ENCODE data around the gene CCN6.
"Not testable (repeated sequence)": the region's sequence is repeated elsewhere in the genome, so short reads cannot be mapped to it uniquely, and the experiment has no call there.

CCN6 gene

DNA sequence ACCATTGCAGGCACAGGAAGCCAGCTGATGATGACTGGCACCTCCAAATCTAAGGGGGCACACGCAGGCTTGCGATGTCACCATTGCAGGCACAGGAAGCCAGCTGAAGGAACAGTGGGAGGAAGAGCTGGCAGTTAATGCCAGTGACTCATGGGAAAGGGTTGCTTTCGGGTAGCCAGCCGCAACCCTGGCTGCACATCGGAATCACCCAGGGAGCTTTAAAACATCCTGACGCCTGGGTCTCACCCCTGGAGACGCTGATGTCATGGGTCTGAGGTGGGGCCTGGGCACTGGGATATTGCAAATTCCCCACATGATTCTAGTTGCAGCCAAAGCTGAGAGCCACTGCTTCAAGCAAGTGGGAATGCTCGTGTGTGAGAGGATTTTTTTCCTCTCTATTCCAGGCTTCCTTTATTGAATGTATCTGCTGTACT is 16.1 kb upstream of the CCN6 start:
- no peak overlapping the region for H3K4me3 ChIP-seq (ENCODE audit: insufficient read depth, low read depth, low read length, poor library complexity, severe bottlenecking)
- no peaks in the 10 kb centered on the region for H3K27me3 ChIP-seq (replicated peaks; ENCODE audit: control insufficient read depth, insufficient read depth, low read length, poor library complexity, severe bottlenecking)
- H3K9me3 ChIP-seq (ENCODE audit: control insufficient read depth, low read length) = no peaks in the 10 kb centered on the region
- no peak for DNase-seq
- no peak overlapping the region for H3K27ac ChIP-seq (ENCODE audit: insufficient read depth, low read length, poor library complexity, severe bottlenecking)
- H3K36me3 ChIP-seq (ENCODE audit: control insufficient read depth, insufficient read depth, low read length) = no peaks in the 10 kb centered on the region
- peaks cover 11% of the 10 kb centered on the region for H3K4me1 ChIP-seq (ENCODE audit: control insufficient read depth, insufficient read depth, low read length, poor library complexity, severe bottlenecking)

DNA sequence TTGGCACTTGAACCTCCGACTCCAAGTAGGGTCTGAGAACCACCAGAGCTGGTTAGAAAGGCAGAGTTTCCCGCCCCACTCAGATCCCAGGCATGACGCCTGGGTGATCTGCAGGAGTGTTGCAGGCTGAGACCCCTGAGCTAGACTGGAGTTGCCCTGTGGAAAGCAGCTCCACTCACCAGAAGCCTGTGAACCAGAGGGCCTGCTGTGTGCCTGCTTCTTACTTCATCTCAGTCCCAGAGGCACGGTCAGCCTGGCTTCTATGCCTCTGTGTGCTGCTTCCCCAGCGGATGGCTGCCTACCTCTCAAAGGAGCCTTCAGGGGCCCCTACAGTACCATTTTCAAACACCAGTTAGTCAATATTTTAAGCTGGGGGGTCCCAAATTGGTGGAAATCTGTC is 15.6 kb upstream of the CCN6 start:
- no peak overlapping the region for H3K4me3 ChIP-seq (ENCODE audit: insufficient read depth, low read depth, low read length, poor library complexity, severe bottlenecking)
- DNase-seq = no peak
- H3K27me3 ChIP-seq (replicated peaks; ENCODE audit: control insufficient read depth, insufficient read depth, low read length, poor library complexity, severe bottlenecking) = no peaks in the 10 kb centered on the region
- no peaks in the 10 kb centered on the region for H3K9me3 ChIP-seq (ENCODE audit: control insufficient read depth, low read length)
- H3K36me3 ChIP-seq (ENCODE audit: control insufficient read depth, insufficient read depth, low read length) = no peaks in the 10 kb centered on the region
- H3K27ac ChIP-seq (ENCODE audit: insufficient read depth, low read length, poor library complexity, severe bottlenecking) = no peak overlapping the region
- H3K4me1 ChIP-seq (ENCODE audit: control insufficient read depth, insufficient read depth, low read length, poor library complexity, severe bottlenecking) = peaks cover 12% of the 10 kb centered on the region

DNA sequence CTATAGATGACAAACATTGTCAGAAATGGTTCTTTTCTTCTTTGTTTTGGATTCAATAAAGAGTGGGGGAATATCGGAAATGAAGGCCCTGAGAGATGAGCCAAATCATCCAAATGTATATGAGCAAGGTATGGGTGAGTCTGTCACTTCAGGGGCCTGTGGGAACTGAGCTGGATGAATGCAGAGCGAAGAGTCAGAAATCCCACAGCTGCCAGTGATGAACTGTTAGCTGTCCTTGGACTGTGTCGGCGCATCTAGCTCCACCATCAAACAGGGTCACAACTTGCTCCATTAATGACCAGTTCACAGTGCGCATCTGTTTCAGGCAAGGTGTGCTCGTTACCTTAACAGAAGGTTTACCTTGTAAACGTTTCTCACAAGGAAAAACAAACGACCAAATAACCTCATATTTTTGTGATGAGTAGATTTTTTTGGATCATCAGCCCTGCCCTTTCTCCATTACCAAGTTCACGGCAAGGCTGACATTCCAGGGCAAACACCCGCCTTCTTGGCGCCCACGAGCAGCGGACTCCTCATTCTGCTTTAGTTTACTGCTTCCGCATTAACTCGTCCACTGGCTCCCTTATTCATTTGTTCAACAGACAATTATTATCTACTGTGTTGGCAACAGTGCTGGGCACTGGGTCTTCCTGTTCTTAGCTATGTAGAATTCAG is 15.0 kb upstream of the CCN6 start:
- H3K4me3 ChIP-seq (ENCODE audit: insufficient read depth, low read depth, low read length, poor library complexity, severe bottlenecking) = no peak overlapping the region
- H3K36me3 ChIP-seq (ENCODE audit: control insufficient read depth, insufficient read depth, low read length) = no peaks in the 10 kb centered on the region
- no peak overlapping the region for H3K27ac ChIP-seq (ENCODE audit: insufficient read depth, low read length, poor library complexity, severe bottlenecking)
- H3K9me3 ChIP-seq (ENCODE audit: control insufficient read depth, low read length) = no peaks in the 10 kb centered on the region
- peaks cover 5% of the 10 kb centered on the region for H3K4me1 ChIP-seq (ENCODE audit: control insufficient read depth, insufficient read depth, low read length, poor library complexity, severe bottlenecking)
- no peaks in the 10 kb centered on the region for H3K27me3 ChIP-seq (replicated peaks; ENCODE audit: control insufficient read depth, insufficient read depth, low read length, poor library complexity, severe bottlenecking)
- DNase-seq = no peak

DNA sequence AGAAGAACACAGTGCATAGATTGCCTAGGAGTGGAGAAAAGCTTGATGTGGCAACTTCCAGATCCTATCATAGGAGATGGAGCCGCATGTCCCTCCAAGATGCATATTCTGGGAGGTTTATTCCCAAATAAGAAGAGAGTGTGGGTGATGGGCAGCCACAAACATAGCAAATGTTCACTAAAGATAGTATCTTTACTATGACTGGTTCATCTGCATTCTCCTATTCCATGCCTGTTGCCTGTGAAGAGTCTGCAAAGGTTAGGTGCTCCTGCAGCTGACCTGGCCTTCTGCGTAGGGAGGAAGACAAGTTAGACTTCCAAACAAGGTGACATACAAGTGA is 14.5 kb upstream of the CCN6 start:
- no peak overlapping the region for H3K4me3 ChIP-seq (ENCODE audit: insufficient read depth, low read depth, low read length, poor library complexity, severe bottlenecking)
- no peaks in the 10 kb centered on the region for H3K27me3 ChIP-seq (replicated peaks; ENCODE audit: control insufficient read depth, insufficient read depth, low read length, poor library complexity, severe bottlenecking)
- peaks cover 4% of the 10 kb centered on the region for H3K4me1 ChIP-seq (ENCODE audit: control insufficient read depth, insufficient read depth, low read length, poor library complexity, severe bottlenecking)
- H3K36me3 ChIP-seq (ENCODE audit: control insufficient read depth, insufficient read depth, low read length) = no peaks in the 10 kb centered on the region
- no peaks in the 10 kb centered on the region for H3K9me3 ChIP-seq (ENCODE audit: control insufficient read depth, low read length)
- no peak overlapping the region for H3K27ac ChIP-seq (ENCODE audit: insufficient read depth, low read length, poor library complexity, severe bottlenecking)
- no peak for DNase-seq

DNA sequence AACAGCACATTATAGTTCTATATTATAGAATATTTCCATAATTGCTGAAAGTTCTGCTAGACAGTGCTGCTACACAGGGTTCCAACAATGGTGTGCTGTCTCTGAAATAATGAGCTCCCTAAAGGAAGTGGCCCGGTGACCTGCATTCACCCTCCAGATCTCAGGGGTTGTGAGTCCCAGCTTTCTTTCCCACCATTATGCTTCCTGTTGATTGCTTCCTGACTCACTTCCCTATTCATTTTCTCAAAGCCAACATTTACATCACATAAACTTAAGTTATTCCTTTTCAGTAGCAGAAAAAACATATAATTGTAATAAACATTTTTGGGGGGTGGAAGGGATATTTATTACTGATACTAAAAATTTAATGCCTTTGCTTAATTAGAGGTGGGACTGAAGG is 12.9 kb upstream of the CCN6 start:
- H3K27me3 ChIP-seq (replicated peaks; ENCODE audit: control insufficient read depth, insufficient read depth, low read length, poor library complexity, severe bottlenecking) = no peaks in the 10 kb centered on the region
- no peaks in the 10 kb centered on the region for H3K36me3 ChIP-seq (ENCODE audit: control insufficient read depth, insufficient read depth, low read length)
- H3K27ac ChIP-seq (ENCODE audit: insufficient read depth, low read length, poor library complexity, severe bottlenecking) = no peak overlapping the region
- DNase-seq = no peak
- no peak overlapping the region for H3K4me3 ChIP-seq (ENCODE audit: insufficient read depth, low read depth, low read length, poor library complexity, severe bottlenecking)
- H3K4me1 ChIP-seq (ENCODE audit: control insufficient read depth, insufficient read depth, low read length, poor library complexity, severe bottlenecking) = peaks cover 4% of the 10 kb centered on the region
- no peaks in the 10 kb centered on the region for H3K9me3 ChIP-seq (ENCODE audit: control insufficient read depth, low read length)

DNA sequence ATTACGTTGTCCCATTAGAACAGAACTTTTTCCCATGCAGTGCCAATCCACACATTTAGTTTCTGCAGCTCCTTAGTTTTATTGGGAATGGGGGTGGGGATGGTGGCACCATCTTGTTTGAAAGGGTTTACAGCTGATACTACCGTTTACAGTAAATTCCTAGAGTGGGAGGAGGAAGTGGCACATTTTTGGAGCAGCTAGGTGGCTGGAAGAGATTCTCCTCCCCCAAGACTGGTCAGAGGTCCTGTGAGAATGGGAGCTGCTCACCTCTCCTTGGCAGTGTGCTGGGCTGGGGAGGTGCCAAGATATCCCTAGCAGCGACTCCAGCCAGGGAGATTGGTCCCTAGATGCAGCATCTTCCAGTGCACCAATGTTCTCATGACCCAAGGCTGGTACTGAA is 12.4 kb upstream of the CCN6 start:
- Histone ChIP-seq H3K36me3 (ENCODE audit: control insufficient read depth, insufficient read depth, low read length) (no peaks in the 10 kb centered on the region), H3K4me1 (ENCODE audit: control insufficient read depth, insufficient read depth, low read length, poor library complexity, severe bottlenecking) (peaks cover 4% of the 10 kb centered on the region), H3K9me3 (ENCODE audit: control insufficient read depth, low read length) (no peaks in the 10 kb centered on the region), H3K27me3 (replicated peaks; ENCODE audit: control insufficient read depth, insufficient read depth, low read length, poor library complexity, severe bottlenecking) (no peaks in the 10 kb centered on the region), H3K4me3 (ENCODE audit: insufficient read depth, low read depth, low read length, poor library complexity, severe bottlenecking) (no peak overlapping the region), H3K27ac (ENCODE audit: insufficient read depth, low read length, poor library complexity, severe bottlenecking) (no peak overlapping the region)
- no peak for DNase-seq

DNA sequence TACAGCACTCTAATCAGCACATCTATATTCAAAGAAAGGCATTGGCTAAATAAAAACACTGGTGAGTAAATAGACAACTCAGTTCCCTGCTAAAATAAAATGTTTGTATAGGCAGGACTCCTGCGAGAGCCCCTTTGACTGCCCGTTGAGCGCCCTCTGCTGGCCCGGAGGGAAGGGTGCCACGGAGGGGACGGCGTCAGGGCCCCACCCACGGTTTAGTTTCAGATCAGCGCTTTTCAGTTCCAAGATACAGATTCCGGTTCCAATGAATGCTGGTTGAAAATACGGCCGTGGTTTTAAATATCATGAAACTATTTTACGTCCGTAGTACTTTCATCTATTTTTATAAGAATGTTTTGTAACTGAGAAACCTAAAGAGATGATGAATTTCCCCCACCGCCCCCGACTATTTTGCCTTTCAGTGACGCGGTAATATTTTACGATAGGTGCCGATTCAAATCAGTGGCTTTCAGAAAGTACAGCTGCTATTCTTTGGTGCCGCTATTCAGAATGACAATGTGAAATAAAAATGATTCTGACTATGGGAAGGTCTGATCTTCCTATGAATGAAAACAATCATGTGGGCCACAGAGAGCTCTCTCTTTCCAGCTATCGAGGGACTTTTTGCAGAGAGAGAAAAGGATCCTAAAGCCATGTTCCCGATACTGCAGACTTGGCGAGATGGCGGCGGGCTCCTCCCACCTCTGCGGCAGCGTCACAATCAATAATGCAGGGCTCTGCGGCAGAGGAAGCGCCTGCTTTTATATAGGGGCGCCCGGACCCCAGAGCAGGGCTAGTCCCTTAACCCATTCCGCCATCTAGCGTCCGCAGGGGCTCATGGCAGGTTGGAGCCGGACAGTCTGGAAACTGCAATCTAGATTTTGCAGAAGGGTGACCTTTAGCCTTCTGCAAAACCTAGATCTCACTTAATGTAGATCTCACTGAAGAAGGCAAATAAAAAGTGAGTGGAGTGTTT is 10.6 kb upstream of the CCN6 start:
- Histone ChIP-seq H3K27me3 (replicated peaks; ENCODE audit: control insufficient read depth, insufficient read depth, low read length, poor library complexity, severe bottlenecking) (no peaks in the 10 kb centered on the region), H3K36me3 (ENCODE audit: control insufficient read depth, insufficient read depth, low read length) (no peaks in the 10 kb centered on the region), H3K27ac (ENCODE audit: insufficient read depth, low read length, poor library complexity, severe bottlenecking) (peak overlapping the region; percentile 94), H3K4me1 (ENCODE audit: control insufficient read depth, insufficient read depth, low read length, poor library complexity, severe bottlenecking) (peaks cover 4% of the 10 kb centered on the region), H3K4me3 (ENCODE audit: insufficient read depth, low read depth, low read length, poor library complexity, severe bottlenecking) (peak overlapping the region; percentile 70), H3K9me3 (ENCODE audit: control insufficient read depth, low read length) (no peaks in the 10 kb centered on the region)
- peak; percentile 84 to 89 (median 85) for DNase-seq

DNA sequence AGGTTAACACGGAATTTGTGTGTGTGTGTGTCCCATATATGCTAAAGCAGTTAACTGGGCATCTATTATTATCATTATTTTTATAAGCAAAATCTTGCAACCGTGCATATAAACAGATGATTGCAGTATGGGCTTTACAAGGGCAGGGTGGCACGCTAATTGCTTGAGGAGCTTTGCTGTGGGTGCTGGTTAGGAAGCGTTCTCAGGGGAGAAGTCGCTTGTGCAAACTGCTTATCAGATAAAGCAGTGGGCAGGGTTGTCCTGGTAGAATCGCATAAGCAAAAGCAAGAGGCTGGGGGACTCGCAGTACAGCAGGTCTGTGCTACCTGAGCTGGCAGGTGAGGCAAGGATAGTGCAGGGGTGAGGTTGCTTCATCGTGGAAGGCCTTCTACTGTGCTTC is 9.7 kb upstream of the CCN6 start:
- Histone ChIP-seq H3K36me3 (ENCODE audit: control insufficient read depth, insufficient read depth, low read length) (no peaks in the 10 kb centered on the region), H3K9me3 (ENCODE audit: control insufficient read depth, low read length) (no peaks in the 10 kb centered on the region), H3K27ac (ENCODE audit: insufficient read depth, low read length, poor library complexity, severe bottlenecking) (peak overlapping the region; percentile 94), H3K27me3 (replicated peaks; ENCODE audit: control insufficient read depth, insufficient read depth, low read length, poor library complexity, severe bottlenecking) (no peaks in the 10 kb centered on the region), H3K4me3 (ENCODE audit: insufficient read depth, low read depth, low read length, poor library complexity, severe bottlenecking) (no peak overlapping the region), H3K4me1 (ENCODE audit: control insufficient read depth, insufficient read depth, low read length, poor library complexity, severe bottlenecking) (peaks cover 4% of the 10 kb centered on the region)
- no peak for DNase-seq

DNA sequence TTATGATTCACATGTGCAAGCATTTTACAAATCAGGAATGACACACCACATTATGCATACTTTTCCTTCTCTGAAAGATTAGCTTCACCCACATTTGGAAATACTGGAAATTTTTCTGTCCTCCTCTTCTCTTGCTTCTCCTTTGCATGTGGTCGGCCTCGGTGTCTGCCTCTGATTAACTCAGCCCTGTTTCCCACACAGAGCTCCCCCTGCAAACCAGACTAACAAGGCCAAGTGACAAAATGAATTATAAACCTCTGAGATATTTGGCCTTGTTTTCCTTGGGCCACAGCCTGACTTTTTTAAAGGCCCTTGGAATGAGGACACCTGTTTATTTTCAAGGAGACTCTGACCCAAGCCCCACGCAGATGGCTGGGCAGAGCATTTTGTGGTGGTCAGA is 9.0 kb upstream of the CCN6 start:
- Histone ChIP-seq H3K4me1 (ENCODE audit: control insufficient read depth, insufficient read depth, low read length, poor library complexity, severe bottlenecking) (peaks cover 4% of the 10 kb centered on the region), H3K27me3 (replicated peaks; ENCODE audit: control insufficient read depth, insufficient read depth, low read length, poor library complexity, severe bottlenecking) (no peaks in the 10 kb centered on the region), H3K4me3 (ENCODE audit: insufficient read depth, low read depth, low read length, poor library complexity, severe bottlenecking) (no peak overlapping the region), H3K36me3 (ENCODE audit: control insufficient read depth, insufficient read depth, low read length) (no peaks in the 10 kb centered on the region), H3K27ac (ENCODE audit: insufficient read depth, low read length, poor library complexity, severe bottlenecking) (no peak overlapping the region), H3K9me3 (ENCODE audit: control insufficient read depth, low read length) (no peaks in the 10 kb centered on the region)
- no peak for DNase-seq

DNA sequence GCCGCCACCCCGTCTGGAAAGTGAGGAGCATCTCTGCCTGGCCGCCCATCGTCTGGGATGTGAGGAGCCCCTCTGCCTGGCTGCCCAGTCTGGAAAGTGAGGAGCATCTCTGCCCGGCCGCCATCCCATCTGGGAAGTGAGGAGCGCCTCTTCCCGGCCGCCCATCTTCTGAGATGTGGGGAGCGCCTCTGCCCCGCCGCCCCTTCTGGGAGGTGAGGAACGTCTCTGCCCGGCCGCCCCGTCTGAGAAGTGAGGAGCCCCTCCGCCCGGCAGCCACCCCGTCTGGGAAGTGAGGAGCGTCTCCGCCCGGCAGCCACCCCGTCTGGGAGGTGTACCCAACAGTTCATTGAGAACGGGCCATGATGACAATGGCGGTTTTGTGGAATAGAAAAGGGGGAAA is 6.4 kb upstream of the CCN6 start:
- H3K27me3 ChIP-seq (replicated peaks; ENCODE audit: control insufficient read depth, insufficient read depth, low read length, poor library complexity, severe bottlenecking); H3K9me3 ChIP-seq (ENCODE audit: control insufficient read depth, low read length); H3K27ac ChIP-seq (ENCODE audit: insufficient read depth, low read length, poor library complexity, severe bottlenecking); DNase-seq; H3K4me3 ChIP-seq (ENCODE audit: insufficient read depth, low read depth, low read length, poor library complexity, severe bottlenecking); H3K36me3 ChIP-seq (ENCODE audit: control insufficient read depth, insufficient read depth, low read length); H3K4me1 ChIP-seq (ENCODE audit: control insufficient read depth, insufficient read depth, low read length, poor library complexity, severe bottlenecking): not testable (repeated sequence)

Measured in effector memory CD4-positive, alpha-beta T cell (primary cell).